ENCODE results near the gene USP53.
"Not testable (repeated sequence)": the region's sequence is repeated elsewhere in the genome, so short reads cannot be mapped to it uniquely, and the experiment has no call there.

USP53 gene

DNA sequence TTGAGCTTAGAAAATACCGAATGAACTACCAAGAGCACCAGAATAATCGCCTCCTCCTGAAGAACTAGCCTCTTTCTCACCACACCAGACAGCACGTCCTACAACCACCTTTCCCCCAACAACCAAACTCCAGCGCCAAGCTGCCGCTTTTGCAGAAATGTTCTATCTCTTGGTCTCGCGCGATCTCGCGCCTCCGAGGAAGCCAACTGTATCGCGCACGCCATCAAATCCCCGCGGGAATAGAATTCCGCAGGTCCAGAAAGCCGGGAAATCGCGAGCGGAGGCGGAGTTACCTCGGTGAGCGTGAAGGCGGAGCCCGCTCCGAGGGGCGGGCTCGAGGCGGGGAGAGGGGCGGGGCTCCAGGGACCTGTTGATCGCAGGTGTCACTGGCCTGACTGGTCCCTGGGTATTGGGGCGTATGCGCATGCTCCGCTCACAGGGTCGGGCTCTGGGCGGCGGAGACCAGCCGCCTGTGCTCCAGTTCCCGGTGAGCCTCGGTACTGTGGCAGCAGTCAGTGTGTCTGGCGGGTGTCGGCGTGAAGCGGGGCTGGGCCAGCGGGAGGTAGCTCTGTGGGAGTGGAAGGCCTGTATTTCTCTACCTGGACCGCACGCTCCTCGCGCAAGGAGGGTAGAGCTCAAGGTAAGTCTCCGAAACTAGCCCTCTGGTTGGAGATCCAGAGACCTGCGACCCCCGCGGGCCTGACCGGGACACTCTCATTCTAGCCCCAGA is at the start of gene USP53:
Gene USP53, plus strand, starts transcription at position 480 of the 730 bp plus-strand sequence. CDS start 27,047 bp downstream, outside the sequence.
- H3K27me3 ChIP-seq (ENCODE audit: insufficient read depth, low read length), result no peaks in the 10 kb centered on the region
- peaks cover 48% of the 10 kb centered on the region for H3K79me2 ChIP-seq (ENCODE audit: control insufficient read depth, insufficient read depth, low read length, unreplicated experiment)
- H3K4me1 ChIP-seq (ENCODE audit: control insufficient read depth, insufficient read depth, low read length, unreplicated experiment), result peaks cover 50% of the 10 kb centered on the region
- H2AFZ ChIP-seq (ENCODE audit: low read length, unreplicated experiment), result peak within 1 kb of the TSS; percentile 91
- peak within 1 kb of the TSS; percentile 91 for H3K27ac ChIP-seq (ENCODE audit: low read depth, low read length)
- peak within 1 kb of the TSS; percentile 96 for H3K4me3 ChIP-seq (ENCODE audit: low read depth, low read length)
- H3K36me3 ChIP-seq (ENCODE audit: insufficient read depth, low read length), result peaks cover 3% of the 10 kb centered on the region

DNA sequence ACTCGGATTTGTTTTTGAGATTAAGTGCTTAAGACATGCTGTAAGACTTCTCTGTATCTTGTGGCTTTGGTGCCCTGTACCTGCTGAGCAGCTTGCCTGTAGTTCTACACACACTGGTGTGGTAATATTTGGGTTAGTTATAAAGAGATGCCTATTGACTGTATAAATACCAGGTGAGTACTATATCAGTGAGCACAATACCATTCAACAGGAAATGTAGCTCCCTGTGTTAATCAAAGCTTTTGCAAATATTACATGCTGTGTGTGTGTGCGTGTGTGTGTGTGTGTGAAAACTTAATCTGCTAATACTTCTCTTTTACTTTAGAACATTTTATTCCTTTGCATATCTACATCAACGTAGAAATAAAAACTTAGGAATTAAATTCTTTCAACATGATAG is 46.7 kb upstream of the USP53 start:
- H3K79me2 ChIP-seq (ENCODE audit: control insufficient read depth, insufficient read depth, low read length, unreplicated experiment), result no peaks in the 10 kb centered on the region
- H3K4me1 ChIP-seq (ENCODE audit: control insufficient read depth, insufficient read depth, low read length, unreplicated experiment), result no peaks in the 10 kb centered on the region
- no peak overlapping the region for H2AFZ ChIP-seq (ENCODE audit: low read length, unreplicated experiment)
- H3K27ac ChIP-seq (ENCODE audit: low read depth, low read length), result no peak overlapping the region
- no peak overlapping the region for H3K4me3 ChIP-seq (ENCODE audit: low read depth, low read length)
- no peaks in the 10 kb centered on the region for H3K27me3 ChIP-seq (ENCODE audit: insufficient read depth, low read length)
- H3K36me3 ChIP-seq (ENCODE audit: insufficient read depth, low read length), result no peaks in the 10 kb centered on the region

DNA sequence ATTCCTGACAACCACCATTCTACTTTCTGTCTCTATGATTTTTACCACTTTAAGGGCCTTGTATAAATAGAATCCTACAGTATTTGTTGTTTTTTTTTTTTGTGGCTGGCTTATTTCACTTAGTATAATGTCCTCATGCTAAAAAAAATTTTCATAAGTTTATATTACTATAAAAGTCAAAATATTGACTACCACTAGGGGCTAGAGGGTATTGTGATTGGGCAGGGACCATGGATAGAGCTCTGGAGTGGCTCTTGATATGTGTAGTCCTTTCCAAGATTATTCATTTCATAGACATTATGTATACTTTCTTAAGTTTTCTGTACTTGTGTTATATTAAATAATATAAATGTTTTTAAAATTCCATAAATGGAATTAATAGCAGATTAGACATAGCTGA is 42.3 kb upstream of the USP53 start:
- H3K79me2 ChIP-seq (ENCODE audit: control insufficient read depth, insufficient read depth, low read length, unreplicated experiment), result no peaks in the 10 kb centered on the region
- H3K36me3 ChIP-seq (ENCODE audit: insufficient read depth, low read length), result no peaks in the 10 kb centered on the region
- no peaks in the 10 kb centered on the region for H3K27me3 ChIP-seq (ENCODE audit: insufficient read depth, low read length)
- H3K4me3 ChIP-seq (ENCODE audit: low read depth, low read length), result no peak overlapping the region
- no peak overlapping the region for H3K27ac ChIP-seq (ENCODE audit: low read depth, low read length)
- no peak overlapping the region for H2AFZ ChIP-seq (ENCODE audit: low read length, unreplicated experiment)
- peaks cover 4% of the 10 kb centered on the region for H3K4me1 ChIP-seq (ENCODE audit: control insufficient read depth, insufficient read depth, low read length, unreplicated experiment)

DNA sequence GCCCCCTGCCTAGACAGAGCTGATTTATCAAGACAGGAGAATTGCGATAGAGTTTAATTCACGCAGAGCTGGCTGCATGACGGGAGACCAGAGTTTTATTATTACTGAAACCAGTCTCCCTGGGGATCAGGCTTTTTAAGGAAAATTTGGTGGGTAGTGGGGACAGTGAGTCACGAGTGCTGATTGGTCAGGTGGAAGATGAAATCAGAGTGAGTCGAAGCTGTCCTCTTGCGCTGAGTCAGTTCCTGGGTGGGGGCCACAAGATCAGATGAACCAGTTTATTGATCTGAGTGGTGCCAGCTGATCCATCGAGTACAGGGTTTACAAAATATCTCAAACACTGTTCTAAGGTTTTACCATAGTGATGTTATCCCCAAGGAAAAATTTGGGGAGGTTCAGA is 40.3 kb upstream of the USP53 start:
- Histone ChIP-seq H3K4me3 (ENCODE audit: low read depth, low read length) (no peak overlapping the region), H3K27ac (ENCODE audit: low read depth, low read length) (no peak overlapping the region), H3K36me3 (ENCODE audit: insufficient read depth, low read length) (no peaks in the 10 kb centered on the region), H3K79me2 (ENCODE audit: control insufficient read depth, insufficient read depth, low read length, unreplicated experiment) (no peaks in the 10 kb centered on the region), H3K27me3 (ENCODE audit: insufficient read depth, low read length) (no peaks in the 10 kb centered on the region), H2AFZ (ENCODE audit: low read length, unreplicated experiment) (no peak overlapping the region), H3K4me1 (ENCODE audit: control insufficient read depth, insufficient read depth, low read length, unreplicated experiment) (peaks cover 4% of the 10 kb centered on the region)

DNA sequence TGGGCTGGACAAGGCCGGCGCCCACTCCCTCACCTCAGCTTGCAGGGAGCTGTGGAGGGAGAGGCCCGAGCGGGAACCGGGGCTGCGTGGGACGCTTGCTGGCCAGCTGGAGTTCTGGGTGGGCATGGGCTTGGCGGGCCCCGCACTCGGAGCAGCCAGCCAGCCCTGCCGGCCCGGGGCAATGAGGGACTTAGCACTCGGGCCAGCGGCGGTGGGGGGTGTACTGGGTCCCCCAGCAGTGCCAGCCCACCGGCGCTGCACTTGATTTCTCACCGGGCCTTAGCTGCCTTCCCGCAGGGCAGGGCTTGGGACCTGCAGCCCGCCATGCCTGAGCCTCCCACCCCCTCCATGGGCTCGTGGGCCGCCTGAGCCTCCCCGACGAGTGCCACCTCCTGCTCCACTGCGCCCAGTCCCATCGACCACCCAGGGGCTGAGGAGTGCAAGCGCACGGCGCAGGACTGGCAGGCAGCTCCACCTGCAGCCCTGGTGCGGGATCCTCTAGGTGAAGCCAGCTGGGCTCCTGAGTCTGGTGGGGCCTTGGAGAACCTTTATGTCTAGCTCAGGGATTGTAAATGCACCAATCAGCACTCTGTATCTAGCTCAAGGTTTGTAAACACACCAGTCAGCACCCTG is 38.7 kb upstream of the USP53 start:
- H3K36me3 ChIP-seq (ENCODE audit: insufficient read depth, low read length); H2AFZ ChIP-seq (ENCODE audit: low read length, unreplicated experiment); H3K27ac ChIP-seq (ENCODE audit: low read depth, low read length); H3K79me2 ChIP-seq (ENCODE audit: control insufficient read depth, insufficient read depth, low read length, unreplicated experiment); H3K4me1 ChIP-seq (ENCODE audit: control insufficient read depth, insufficient read depth, low read length, unreplicated experiment); H3K4me3 ChIP-seq (ENCODE audit: low read depth, low read length); H3K27me3 ChIP-seq (ENCODE audit: insufficient read depth, low read length): not testable (repeated sequence)

DNA sequence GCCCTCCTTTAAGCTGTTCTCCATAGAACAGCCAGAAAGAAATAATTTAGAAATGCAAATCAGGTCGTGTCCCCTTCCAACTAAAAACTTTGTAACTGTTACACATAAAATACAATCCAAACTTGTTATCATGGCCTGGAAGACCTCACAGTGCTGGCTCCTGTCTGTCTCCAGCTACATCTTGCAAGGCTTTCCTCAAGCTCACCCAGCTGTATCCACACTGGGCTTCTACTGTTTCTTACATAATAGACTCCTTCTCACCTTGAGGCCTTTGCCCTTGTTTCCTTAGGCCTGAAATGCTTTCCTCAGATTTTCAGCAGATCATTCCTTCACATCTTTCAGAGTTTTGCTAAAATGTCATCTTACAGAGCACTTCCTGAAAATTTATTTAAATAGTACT is 33.5 kb upstream of the USP53 start:
- Histone ChIP-seq H3K79me2 (ENCODE audit: control insufficient read depth, insufficient read depth, low read length, unreplicated experiment) (no peaks in the 10 kb centered on the region), H3K36me3 (ENCODE audit: insufficient read depth, low read length) (no peaks in the 10 kb centered on the region), H2AFZ (ENCODE audit: low read length, unreplicated experiment) (no peak overlapping the region), H3K27me3 (ENCODE audit: insufficient read depth, low read length) (no peaks in the 10 kb centered on the region), H3K27ac (ENCODE audit: low read depth, low read length) (no peak overlapping the region), H3K4me1 (ENCODE audit: control insufficient read depth, insufficient read depth, low read length, unreplicated experiment) (no peaks in the 10 kb centered on the region), H3K4me3 (ENCODE audit: low read depth, low read length) (no peak overlapping the region)

DNA sequence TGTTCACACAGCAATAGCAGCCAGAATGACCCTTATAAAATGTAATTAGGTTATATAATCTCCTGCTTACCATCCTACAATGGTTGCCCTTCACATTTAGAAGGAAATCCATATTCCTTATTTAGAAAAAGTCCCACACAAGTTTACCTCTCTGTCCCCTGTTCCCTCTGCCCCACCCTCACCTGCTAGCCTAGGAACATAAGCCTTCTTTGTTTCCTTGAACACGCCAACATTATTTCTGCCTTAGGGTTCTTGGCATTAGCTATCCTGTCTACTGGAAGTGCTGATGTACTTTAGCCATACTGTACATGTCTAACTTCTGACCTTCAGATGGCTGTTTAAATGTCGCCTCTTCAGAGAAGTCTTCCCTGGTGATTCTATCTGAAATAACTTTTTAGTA is 28.4 kb upstream of the USP53 start:
- H3K27me3 ChIP-seq (ENCODE audit: insufficient read depth, low read length), result no peaks in the 10 kb centered on the region
- no peaks in the 10 kb centered on the region for H3K79me2 ChIP-seq (ENCODE audit: control insufficient read depth, insufficient read depth, low read length, unreplicated experiment)
- no peaks in the 10 kb centered on the region for H3K36me3 ChIP-seq (ENCODE audit: insufficient read depth, low read length)
- H3K4me3 ChIP-seq (ENCODE audit: low read depth, low read length), result no peak overlapping the region
- no peak overlapping the region for H2AFZ ChIP-seq (ENCODE audit: low read length, unreplicated experiment)
- H3K4me1 ChIP-seq (ENCODE audit: control insufficient read depth, insufficient read depth, low read length, unreplicated experiment), result no peaks in the 10 kb centered on the region
- no peak overlapping the region for H3K27ac ChIP-seq (ENCODE audit: low read depth, low read length)

DNA sequence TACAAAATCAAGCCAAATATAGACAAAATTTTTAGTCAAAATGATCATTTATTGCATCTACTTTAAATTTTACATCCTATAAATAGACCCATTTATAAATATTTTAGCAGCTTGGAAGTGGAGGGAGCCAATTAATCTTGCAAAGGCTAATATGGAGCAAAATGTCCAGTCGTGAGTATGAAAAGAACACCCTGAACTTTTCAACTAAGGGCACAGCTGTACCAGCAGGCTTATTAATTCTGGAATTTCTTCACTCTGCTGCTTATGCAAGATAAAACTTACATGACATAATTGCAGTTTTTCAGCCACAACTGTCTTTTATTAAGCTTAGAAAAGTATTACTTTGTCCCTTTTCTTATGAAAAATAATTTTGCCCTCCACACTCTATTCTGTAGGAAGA is 22.9 kb upstream of the USP53 start:
- no peak overlapping the region for H3K4me3 ChIP-seq (ENCODE audit: low read depth, low read length)
- H3K27ac ChIP-seq (ENCODE audit: low read depth, low read length), result no peak overlapping the region
- no peaks in the 10 kb centered on the region for H3K79me2 ChIP-seq (ENCODE audit: control insufficient read depth, insufficient read depth, low read length, unreplicated experiment)
- H3K4me1 ChIP-seq (ENCODE audit: control insufficient read depth, insufficient read depth, low read length, unreplicated experiment), result no peaks in the 10 kb centered on the region
- no peaks in the 10 kb centered on the region for H3K36me3 ChIP-seq (ENCODE audit: insufficient read depth, low read length)
- H3K27me3 ChIP-seq (ENCODE audit: insufficient read depth, low read length), result no peaks in the 10 kb centered on the region
- no peak overlapping the region for H2AFZ ChIP-seq (ENCODE audit: low read length, unreplicated experiment)

DNA sequence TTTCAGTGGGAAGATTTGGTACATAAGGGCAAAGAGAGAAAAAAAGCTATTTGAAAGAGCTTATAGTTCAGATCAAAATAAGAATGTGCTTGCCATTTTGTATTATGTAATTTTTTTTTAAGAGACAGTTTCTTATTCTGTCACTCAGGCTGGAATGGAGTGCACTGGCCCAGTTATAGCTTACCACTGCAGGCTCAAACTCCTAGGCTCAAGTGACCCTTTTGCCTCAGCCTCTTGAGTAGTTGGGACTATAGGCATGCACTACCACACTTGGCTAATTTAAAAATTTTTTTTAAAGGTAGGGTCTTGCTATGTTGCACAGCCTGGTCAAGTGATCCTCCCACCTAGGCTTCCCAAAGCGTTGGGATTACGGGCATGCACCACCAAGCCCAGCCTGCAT is 22.2 kb upstream of the USP53 start:
- Histone ChIP-seq H3K27me3 (ENCODE audit: insufficient read depth, low read length) (no peaks in the 10 kb centered on the region), H3K27ac (ENCODE audit: low read depth, low read length) (no peak overlapping the region), H3K4me1 (ENCODE audit: control insufficient read depth, insufficient read depth, low read length, unreplicated experiment) (no peaks in the 10 kb centered on the region), H2AFZ (ENCODE audit: low read length, unreplicated experiment) (no peak overlapping the region), H3K79me2 (ENCODE audit: control insufficient read depth, insufficient read depth, low read length, unreplicated experiment) (no peaks in the 10 kb centered on the region), H3K4me3 (ENCODE audit: low read depth, low read length) (no peak overlapping the region), H3K36me3 (ENCODE audit: insufficient read depth, low read length) (no peaks in the 10 kb centered on the region)

DNA sequence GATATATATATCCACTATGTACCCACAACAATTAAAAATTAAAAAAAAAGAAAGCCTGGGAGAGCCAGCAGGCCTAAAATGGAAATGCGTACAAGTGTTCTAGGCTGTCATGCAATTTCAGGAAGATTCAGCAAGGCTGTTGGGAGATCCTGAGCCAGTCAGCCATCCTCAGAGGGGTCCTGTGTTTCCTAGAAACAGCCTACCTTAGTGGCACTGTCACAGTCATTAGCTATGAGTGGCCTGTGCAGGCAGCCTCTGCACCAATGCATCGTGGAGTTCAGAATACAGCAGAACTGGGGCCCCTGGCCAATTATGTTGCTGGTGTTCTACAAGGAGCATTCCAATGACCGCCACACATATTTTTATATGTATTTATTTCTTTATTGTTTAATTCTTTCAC is 21.0 kb upstream of the USP53 start:
- no peak overlapping the region for H3K4me3 ChIP-seq (ENCODE audit: low read depth, low read length)
- no peaks in the 10 kb centered on the region for H3K27me3 ChIP-seq (ENCODE audit: insufficient read depth, low read length)

DNA sequence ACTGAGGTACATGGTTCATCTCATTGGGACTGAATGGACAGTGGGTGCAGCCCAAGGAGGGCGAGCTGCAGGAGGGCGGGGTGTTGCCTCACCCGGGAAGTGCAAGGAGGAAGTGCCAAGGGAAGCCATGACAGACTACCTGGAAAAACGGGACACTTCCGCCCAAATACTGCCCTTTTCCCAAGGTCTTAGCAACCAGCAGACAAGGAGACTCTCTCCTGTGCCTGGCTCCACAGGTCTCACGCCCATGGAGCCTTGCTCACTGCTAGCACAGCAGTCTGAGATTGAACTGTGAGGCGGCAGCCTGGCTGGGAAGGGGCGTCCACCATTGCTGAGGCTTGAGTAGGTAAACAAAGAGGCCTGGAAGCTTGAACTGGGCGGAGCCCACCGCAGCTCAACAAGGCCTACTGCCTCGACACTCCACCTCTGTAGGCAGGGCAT is 14.7 kb upstream of the USP53 start:
- no peaks in the 10 kb centered on the region for H3K27me3 ChIP-seq (ENCODE audit: insufficient read depth, low read length)
- no peak overlapping the region for H2AFZ ChIP-seq (ENCODE audit: low read length, unreplicated experiment)
- H3K79me2 ChIP-seq (ENCODE audit: control insufficient read depth, insufficient read depth, low read length, unreplicated experiment), result no peaks in the 10 kb centered on the region
- no peak overlapping the region for H3K27ac ChIP-seq (ENCODE audit: low read depth, low read length)
- H3K4me1 ChIP-seq (ENCODE audit: control insufficient read depth, insufficient read depth, low read length, unreplicated experiment), result no peaks in the 10 kb centered on the region
- no peaks in the 10 kb centered on the region for H3K36me3 ChIP-seq (ENCODE audit: insufficient read depth, low read length)
- no peak overlapping the region for H3K4me3 ChIP-seq (ENCODE audit: low read depth, low read length)

More for the DNA sequence above, 21.0 kb upstream of the USP53 start:
- H3K4me1 ChIP-seq (ENCODE audit: control insufficient read depth, insufficient read depth, low read length, unreplicated experiment), result no peaks in the 10 kb centered on the region
- H3K27ac ChIP-seq (ENCODE audit: low read depth, low read length), result no peak overlapping the region
- no peaks in the 10 kb centered on the region for H3K79me2 ChIP-seq (ENCODE audit: control insufficient read depth, insufficient read depth, low read length, unreplicated experiment)
- H3K36me3 ChIP-seq (ENCODE audit: insufficient read depth, low read length), result no peaks in the 10 kb centered on the region
- no peak overlapping the region for H2AFZ ChIP-seq (ENCODE audit: low read length, unreplicated experiment)
